SK-N-SH (cell line): ENCODE results near the gene HPX. TPM values are rescaled to one million over a fixed set of nuclear protein-coding genes. Genes with fewer than 3 reads are reported as not detected.

ENCODE experiments used
- CTCF ChIA-PET: fragments of 300-600, 350-600 bp; formaldehyde crosslinking; extraction: SDS; loops from one replicate; lab custom pipeline; 2021; lab: Yijun Ruan, JAX
- POLR2A ChIA-PET: fragments of 350-600 bp; sonication (Branson Sonifier 250); formaldehyde crosslinking; extraction: SDS; loops from one replicate; lab custom pipeline; 2020; ENCODE audit warnings: antibody characterized with exemption, inconsistent platforms; lab: Yijun Ruan, JAX
- DNase-seq: peaks from one replicate; pipeline ENCODE4 v3.0.0; 2012
- H2AFZ ChIP-seq: fragments of 200-600 bp; sonication (generic); 2 replicates; pipeline ENCODE4 v1.8.1; 2016; ENCODE audit warnings: antibody characterized with exemption, mild to moderate bottlenecking, low read depth
- H3F3A ChIP-seq: fragments of 200-600 bp; sonication (generic); replicated peaks from 2 replicates; pipeline ENCODE3; 2016; ENCODE audit warnings: antibody characterized with exemption, mild to moderate bottlenecking; ENCODE audit not compliant: insufficient read depth
- H3K27ac ChIP-seq, 2 experiments: fragments of 200-500 bp in 1 of 2; fragments of 200-600 bp in 1 of 2; sonication (Bioruptor generic) in 1 of 2; sonication (generic), shearing (Covaris generic) in 1 of 2; 2 replicates each; pipeline versions ENCODE4 v1.5.1 to v1.6.1; 2014 to 2016; ENCODE audit warnings: low read depth in 2 of 2, inconsistent platforms in 1 of 2, low read length in 1 of 2, mild to moderate bottlenecking in 1 of 2, mixed read lengths in 1 of 2
- H3K27me3 ChIP-seq: fragments of 200-600 bp; sonication (generic), shearing (Covaris generic); 2 replicates; pipeline ENCODE4 v1.6.1; 2016; ENCODE audit warnings: mixed run types; ENCODE audit not compliant: insufficient read depth
- H3K36me3 ChIP-seq, 2 experiments: fragments of 200-500 bp in 1 of 2; fragments of 200-600 bp in 1 of 2; sonication (Bioruptor generic) in 1 of 2; sonication (generic) in 1 of 2; replicated peaks in 1 of 2; 2 replicates each; pipeline versions ENCODE3 to v1.5.1; 2014 to 2016; ENCODE audit warnings: low read length in 1 of 2, mild to moderate bottlenecking in 1 of 2; ENCODE audit not compliant: insufficient read depth in 2 of 2, control insufficient read depth in 1 of 2
- H3K4me1 ChIP-seq, 2 experiments: fragments of 200-500 bp in 1 of 2; fragments of 200-600 bp in 1 of 2; sonication (Bioruptor generic) in 1 of 2; sonication (generic), shearing (Covaris generic) in 1 of 2; 2 replicates each; pipeline versions ENCODE4 v1.5.1 to v1.6.1; 2014 to 2016; ENCODE audit warnings: low read depth in 1 of 2, low read length in 1 of 2, mixed run types in 1 of 2; ENCODE audit not compliant: insufficient read depth in 2 of 2, control insufficient read depth in 1 of 2
- H3K4me2 ChIP-seq: fragments of 200-600 bp; sonication (generic), shearing (Covaris generic); 2 replicates; pipeline ENCODE4 v1.6.1; 2017; ENCODE audit warnings: mixed run types
- H3K4me3 ChIP-seq, 2 experiments: fragments of 200-500 bp in 1 of 2; fragments of 200-600 bp in 1 of 2; sonication (Bioruptor generic) in 1 of 2; sonication (generic), shearing (Covaris generic) in 1 of 2; 2 replicates each; pipeline versions ENCODE4 v1.5.1 to v1.8.1; 2014 to 2016; ENCODE audit warnings: low read depth in 2 of 2, inconsistent platforms in 1 of 2, low read length in 1 of 2, mild to moderate bottlenecking in 1 of 2, mixed read lengths in 1 of 2, moderate library complexity in 1 of 2
- H3K79me2 ChIP-seq: fragments of 200-600 bp; sonication (generic); 2 replicates; pipeline ENCODE4 v1.8.1; 2017; ENCODE audit warnings: mild to moderate bottlenecking; ENCODE audit not compliant: insufficient read depth
- H3K9ac ChIP-seq: fragments of 200-600 bp; sonication (generic); 2 replicates; pipeline ENCODE4 v1.6.1; 2017; ENCODE audit warnings: mixed run types
- H3K9me2 ChIP-seq: fragments of 200-600 bp; sonication (generic); 2 replicates; pipeline ENCODE4 v1.6.1; 2017; ENCODE audit warnings: mixed run types
- H3K9me3 ChIP-seq: fragments of 200-600 bp; sonication (generic); 2 replicates; pipeline ENCODE4 v1.6.1; 2017; ENCODE audit warnings: mixed run types, mild to moderate bottlenecking, moderate library complexity
- H4K20me1 ChIP-seq: fragments of 200-600 bp; sonication (generic); 2 replicates; pipeline ENCODE4 v1.6.1; 2017; ENCODE audit warnings: mild to moderate bottlenecking, mixed run types; ENCODE audit not compliant: insufficient read depth
- CHD2 ChIP-seq: fragments of 150-350 bp; IDR thresholded peaks from 2 replicates; pipeline ENCODE4 v1.6.1; 2018; ENCODE audit warnings: low read length; ENCODE audit not compliant: partially characterized antibody
- ELF1 ChIP-seq: IDR thresholded peaks from 2 replicates; pipeline ENCODE4 v1.4.0; 2012
- EP300 ChIP-seq, 2 experiments: IDR thresholded peaks; 2 replicates each; pipeline versions ENCODE4 v1.4.0 to v1.6.1; 2012; ENCODE audit warnings: borderline replicate concordance in 1 of 2, low read depth in 1 of 2, low read length in 1 of 2
- EZH2phosphoT487 ChIP-seq: fragments of 200-600 bp; sonication (generic); IDR thresholded peaks from 2 replicates; pipeline ENCODE4 v1.6.1; 2017; ENCODE audit warnings: low read depth, mixed run types, mild to moderate bottlenecking, antibody characterized with exemption, moderate library complexity, borderline replicate concordance
- GABPA ChIP-seq: IDR thresholded peaks from 2 replicates; pipeline ENCODE4 v1.4.0; 2012; ENCODE audit warnings: low read depth, mild to moderate bottlenecking
- NFIC ChIP-seq: IDR thresholded peaks from 2 replicates; pipeline ENCODE4 v1.4.0; 2012; ENCODE audit warnings: borderline replicate concordance
- RAD21 ChIP-seq: IDR thresholded peaks from 2 replicates; pipeline ENCODE4 v1.6.1; 2012; ENCODE audit warnings: mild to moderate bottlenecking, low read length
- RXRA ChIP-seq: IDR thresholded peaks from 2 replicates; pipeline ENCODE4 v1.4.0; 2012; ENCODE audit warnings: low read depth, mild to moderate bottlenecking, borderline replicate concordance
- TEAD4 ChIP-seq: IDR thresholded peaks from 2 replicates; pipeline ENCODE4 v1.4.0; 2012; ENCODE audit warnings: mild to moderate bottlenecking, borderline replicate concordance; ENCODE audit not compliant: insufficient read depth
- USF2 ChIP-seq: fragments of 150-350 bp; IDR thresholded peaks from 2 replicates; pipeline ENCODE4 v1.6.1; 2017; ENCODE audit warnings: antibody characterized with exemption, low read length, low read depth, borderline replicate concordance
- ZBTB33 ChIP-seq: IDR thresholded peaks from 2 replicates; pipeline ENCODE4 v1.4.0; 2012; ENCODE audit warnings: low read depth, borderline replicate concordance
- WGBS: methylation state at CpG from one replicate; pipeline ENCODE4 v1.1.6; 2017; ENCODE audit warnings: low lambda C conversion rate; 5-methylcytosine and 5-hydroxymethylcytosine counted together
- polyA plus RNA-seq, 3 experiments: library from polyadenylated mRNA; depleted of rRNA; stranded (reverse); fragments of >200 nt; gene quantifications; 2 replicates each; pipeline ENCODE4 v1.2.3, GENCODE V29; 2012

HPX gene
- polyA plus RNA-seq, 1 of the 3 experiments (the other 2 are of a cell fraction), result 1.8 TPM

GRCh38 chr11:6485661-6486060, 44.9 kb upstream of the HPX start:
- Histone ChIP-seq H4K20me1 (peaks cover 6% of the 10 kb centered on the region; the same call in 1 of the 2 replicates), H3K27ac (no peak overlapping the region), H3K79me2 (peaks cover 63% of the 10 kb centered on the region), H3F3A (peaks cover 10% of the 10 kb centered on the region), H3K36me3 (peaks cover 42 to 59% of the 10 kb centered on the region in 2 experiments), H3K4me2 (no peak overlapping the region), H3K9ac (no peak overlapping the region), H3K4me3 (no peak overlapping the region), H3K4me1 (peaks cover 7 to 9% of the 10 kb centered on the region in 2 experiments), H3K27me3 (no peaks in the 10 kb centered on the region), H3K9me2 (no peaks in the 10 kb centered on the region), H3K9me3 (no peaks in the 10 kb centered on the region), H2AFZ (no peak overlapping the region)
- CTCF ChIA-PET, result interaction anchor here (1.1 to 1.8 kb wide), 5 partner anchors 19 to 108 kb away, joined by 3 to 4 read pairs (median 3); no protein-coding TSS in a partner anchor
- TF ChIP-seq EP300 (IDR thresholded peaks at IDR 0.05; ENCODE audit: borderline replicate concordance in 1 of 2, low read depth in 1 of 2, low read length in 1 of 2), result no peak
- TF ChIP-seq ZBTB33, result no peak
- no peak for TF ChIP-seq ELF1
- no peak for TF ChIP-seq RXRA
- TF ChIP-seq EZH2phosphoT487, result no peak
- no peak for TF ChIP-seq USF2
- TF ChIP-seq CHD2, result no peak
- POLR2A ChIA-PET, result interaction anchor here (1.2 to 1.6 kb wide), 2 partner anchors 10 to 16 kb away, joined by 3 read pairs; no protein-coding TSS in a partner anchor
- WGBS, result 93% methylated on average over 3 of the region's 3 CpGs
- no peak for DNase-seq

- Histone ChIP-seq H3K4me1 (peaks cover 12 to 21% of the 10 kb centered on the region in 2 experiments), H3K4me3 (no peak overlapping the region), H2AFZ (no peak overlapping the region), H3K36me3 (peaks cover 43 to 70% of the 10 kb centered on the region in 2 experiments), H3K27ac (no peak overlapping the region), H3K4me2 (peak overlapping the region; percentile 99; the same call in 1 of the 2 replicates), H3K79me2 (peaks cover 79% of the 10 kb centered on the region), H3K9ac (no peak overlapping the region), H3F3A (peaks cover 10% of the 10 kb centered on the region), H3K27me3 (no peaks in the 10 kb centered on the region), H3K9me2 (no peaks in the 10 kb centered on the region), H3K9me3 (no peaks in the 10 kb centered on the region), H4K20me1 (peaks cover 6% of the 10 kb centered on the region; the same call in 1 of the 2 replicates)
- ChIA-PET CTCF (interaction anchor here (0.7 to 2.1 kb wide), 4 partner anchors 15 to 232 kb away, joined by 3 to 7 read pairs (median 4); partner anchors contain the start of genes DNHD1 and MRPL17), POLR2A (interaction anchor here (1.6 kb wide), 1 partner anchor 9 kb away, joined by 4 read pairs; the partner anchor contains the start of gene TRIM3)
- no peak for DNase-seq
- TF ChIP-seq NFIC (no peak), USF2 (no peak), TEAD4 (no peak), GABPA (no peak), RAD21 (no peak)
- 93% methylated on average over 6 of the region's 6 CpGs for WGBS
Observed at GRCh38 chr11:6483015-6483414, 42.2 kb upstream of the HPX start.
